HFF-Myc (cell line): ENCODE measurements around the gene COL17A1.

Experiments
- DNase-seq: peaks from one replicate; pipeline ENCODE4 v3.0.0-alpha.2; 2011; ENCODE audit warnings: low read depth; ENCODE audit errors: extremely low read depth
- H3K4me3 ChIP-seq: replicated peaks from 2 replicates; pipeline ENCODE4 v1.5.1; 2011; ENCODE audit warnings: low read depth, mild to moderate bottlenecking, control low read depth, low read length
- TF ChIP-seq, protein P1 (sequence below): IDR thresholded peaks from 2 replicates; pipeline ENCODE4 v1.5.1; 2012; ENCODE audit warnings: mild to moderate bottlenecking, low read depth, low read length, control low read depth; ENCODE audit errors: missing control alignments

Gene COL17A1

GRCh38 chr10:104121485-104122224 is 36.0 kb upstream of the COL17A1 start, which contains the start of gene SFR1:
Gene SFR1, plus strand, starts transcription at chr10:104122171. Its CDS starts 13 bp downstream, at chr10:104122184.
- H3K4me3 ChIP-seq, result peak within 1 kb of the TSS; percentile 82
- TF ChIP-seq, protein P1, sequence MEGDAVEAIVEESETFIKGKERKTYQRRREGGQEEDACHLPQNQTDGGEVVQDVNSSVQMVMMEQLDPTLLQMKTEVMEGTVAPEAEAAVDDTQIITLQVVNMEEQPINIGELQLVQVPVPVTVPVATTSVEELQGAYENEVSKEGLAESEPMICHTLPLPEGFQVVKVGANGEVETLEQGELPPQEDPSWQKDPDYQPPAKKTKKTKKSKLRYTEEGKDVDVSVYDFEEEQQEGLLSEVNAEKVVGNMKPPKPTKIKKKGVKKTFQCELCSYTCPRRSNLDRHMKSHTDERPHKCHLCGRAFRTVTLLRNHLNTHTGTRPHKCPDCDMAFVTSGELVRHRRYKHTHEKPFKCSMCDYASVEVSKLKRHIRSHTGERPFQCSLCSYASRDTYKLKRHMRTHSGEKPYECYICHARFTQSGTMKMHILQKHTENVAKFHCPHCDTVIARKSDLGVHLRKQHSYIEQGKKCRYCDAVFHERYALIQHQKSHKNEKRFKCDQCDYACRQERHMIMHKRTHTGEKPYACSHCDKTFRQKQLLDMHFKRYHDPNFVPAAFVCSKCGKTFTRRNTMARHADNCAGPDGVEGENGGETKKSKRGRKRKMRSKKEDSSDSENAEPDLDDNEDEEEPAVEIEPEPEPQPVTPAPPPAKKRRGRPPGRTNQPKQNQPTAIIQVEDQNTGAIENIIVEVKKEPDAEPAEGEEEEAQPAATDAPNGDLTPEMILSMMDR, result peak; percentile 55
- DNase-seq, result peak; percentile 93

DNA sequence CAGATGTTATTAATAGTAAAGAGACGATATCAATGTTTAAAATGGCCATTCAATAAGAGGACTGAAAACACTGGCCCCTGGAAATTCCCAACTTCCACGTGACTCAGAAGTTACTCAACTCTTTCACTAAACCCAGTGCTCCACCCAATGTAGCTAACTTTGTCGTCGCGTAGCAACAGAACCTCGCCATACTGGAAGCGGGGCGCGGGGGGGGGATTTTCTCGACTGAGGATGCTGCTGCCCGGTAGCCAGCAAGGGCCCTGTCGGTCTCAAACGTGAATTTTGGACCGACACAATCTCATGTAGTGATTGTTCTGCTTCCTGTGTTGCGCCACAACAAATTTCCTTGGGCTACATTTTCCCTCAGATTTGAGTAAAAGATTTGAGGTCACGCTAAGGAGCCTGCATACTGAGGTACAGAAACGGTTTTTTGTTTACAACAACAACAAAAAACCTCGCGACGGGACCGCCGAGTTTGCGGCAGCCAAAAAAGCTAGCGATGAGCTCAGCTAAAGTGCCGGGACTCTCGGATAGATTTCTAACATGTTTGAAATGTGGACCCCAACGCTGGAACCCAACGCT is 35.3 kb upstream of the COL17A1 start:
- TF ChIP-seq, protein P1, result no peak
- peak; percentile 91 for DNase-seq
- peak overlapping the region; percentile 60 for H3K4me3 ChIP-seq

DNA sequence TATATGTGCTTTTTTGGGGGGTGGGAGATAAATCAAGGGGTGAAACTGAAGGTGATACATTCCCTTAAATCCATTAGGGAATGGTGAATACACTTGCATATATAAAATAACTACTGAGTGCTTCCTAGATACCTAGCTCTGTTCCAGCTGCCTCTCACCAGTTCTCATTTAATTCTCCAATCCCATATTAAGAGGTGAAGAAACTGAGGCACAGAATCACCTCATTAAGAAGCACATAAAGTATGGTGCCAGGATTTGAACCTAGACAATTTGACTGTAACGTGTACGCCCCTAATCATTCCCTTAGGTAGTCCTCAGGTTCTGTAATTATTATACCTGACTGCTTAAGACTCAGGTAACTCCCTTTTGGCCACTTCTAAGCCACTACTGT is 34.8 kb upstream of the COL17A1 start:
- peak overlapping the region; percentile 60 for H3K4me3 ChIP-seq
- no peak for DNase-seq
- TF ChIP-seq, protein P1, result no peak

- DNase-seq, result no peak
- TF ChIP-seq, protein P1, result no peak
- no peak overlapping the region for H3K4me3 ChIP-seq
Observed at GRCh38 chr10:104119996-104120395, 34.3 kb upstream of the COL17A1 start.

DNA sequence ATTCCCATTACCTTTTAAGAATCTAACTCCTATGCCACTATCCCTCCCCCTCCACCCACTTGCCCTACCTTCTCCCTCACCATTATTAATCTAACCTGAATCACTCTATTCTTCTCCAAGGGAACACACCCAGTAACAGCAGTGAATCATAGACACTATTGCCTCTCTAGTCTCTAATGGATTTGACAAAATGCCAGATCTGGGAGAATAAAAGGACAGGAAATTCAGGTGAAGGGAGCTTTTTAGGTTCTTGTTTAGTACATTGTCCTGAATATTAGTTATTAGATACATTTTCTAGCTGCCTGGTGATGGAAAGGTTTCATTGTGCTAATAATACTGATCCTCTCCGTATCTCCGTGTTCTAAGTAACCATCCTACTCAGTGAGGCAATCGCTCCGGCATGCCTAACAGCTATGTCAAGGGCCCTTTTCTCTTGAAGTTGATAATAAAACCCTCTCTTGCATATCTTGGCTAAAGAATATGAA is 32.2 kb upstream of the COL17A1 start:
- DNase-seq, result no peak
- H3K4me3 ChIP-seq, result no peak overlapping the region
- TF ChIP-seq, protein P1, result no peak

DNA sequence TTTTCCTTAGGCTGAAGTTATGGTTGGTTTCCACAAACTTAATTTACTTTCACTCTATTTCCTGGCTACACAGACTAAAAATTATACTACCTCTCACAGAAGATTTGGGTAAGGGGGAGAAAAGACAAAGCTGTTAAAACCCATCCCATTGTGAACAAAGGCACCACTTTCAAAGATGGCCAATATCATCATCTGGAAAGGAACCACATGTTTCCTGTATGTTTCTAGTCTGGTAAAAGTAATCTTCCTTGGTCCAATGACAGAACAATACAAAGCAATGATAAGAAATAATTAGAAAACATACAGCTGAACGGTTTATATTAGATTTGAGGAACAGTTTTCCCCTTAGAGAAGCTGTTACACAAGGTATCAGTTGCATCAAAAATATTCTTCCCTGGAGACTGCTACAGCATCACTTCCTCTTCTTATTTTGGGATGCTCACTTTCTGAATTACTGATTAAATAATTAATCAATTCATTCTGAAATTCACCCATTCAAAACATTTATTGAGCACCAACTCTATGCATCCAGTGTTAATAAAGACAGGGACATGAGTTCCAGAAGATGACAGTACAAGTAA is 27.8 kb upstream of the COL17A1 start:
- DNase-seq, result no peak
- no peak overlapping the region for H3K4me3 ChIP-seq
- TF ChIP-seq, protein P1, result no peak
